ENCODE measurements around the gene TMA7B. TPM values are rescaled to one million over a fixed set of nuclear protein-coding genes. Genes with fewer than 3 reads are reported as not detected.

The TMA7B gene
- total RNA-seq, 6 experiments from 2014 or later = 0.20 TPM; not detected in 5

DNA sequence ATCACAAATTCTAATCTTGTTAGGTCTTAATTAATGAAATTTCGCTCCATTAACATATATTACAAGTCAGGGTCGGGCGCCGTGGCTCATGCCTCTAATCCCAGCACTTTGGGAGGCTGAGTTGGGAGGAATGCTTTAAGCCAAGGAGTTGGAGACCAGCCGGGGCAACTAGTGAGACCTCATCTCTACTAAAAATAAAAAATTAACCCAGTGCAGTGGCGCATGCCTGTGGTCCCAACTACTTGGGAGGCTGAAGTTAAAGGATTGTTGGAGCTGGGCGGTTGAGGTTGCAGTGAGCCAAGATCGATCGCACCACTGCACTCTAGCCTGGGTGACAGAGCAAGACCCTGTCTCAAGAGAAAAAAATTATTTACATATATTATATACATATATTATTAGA lies 1.9 kb downstream of the TMA7B start:
- Histone ChIP-seq H3K4me3 (no peak overlapping the region), H3K4me1 (peaks cover 0 to 3% (median 0%) of the 10 kb centered on the region in 4 donors), H3K36me3 (no peaks in the 10 kb centered on the region), H3K27me3 (no peaks in the 10 kb centered on the region), H3K27ac (no peak overlapping the region), H3K9me3 (no peaks in the 10 kb centered on the region)
- intact Hi-C loops (cut with DNase I) = no loop called here
- ATAC-seq (no peak), DNase-seq (no peak)
- no peak for TF ChIP-seq POLR2A (IDR thresholded peaks at IDR 0.05)
- TF ChIP-seq, protein P1, sequence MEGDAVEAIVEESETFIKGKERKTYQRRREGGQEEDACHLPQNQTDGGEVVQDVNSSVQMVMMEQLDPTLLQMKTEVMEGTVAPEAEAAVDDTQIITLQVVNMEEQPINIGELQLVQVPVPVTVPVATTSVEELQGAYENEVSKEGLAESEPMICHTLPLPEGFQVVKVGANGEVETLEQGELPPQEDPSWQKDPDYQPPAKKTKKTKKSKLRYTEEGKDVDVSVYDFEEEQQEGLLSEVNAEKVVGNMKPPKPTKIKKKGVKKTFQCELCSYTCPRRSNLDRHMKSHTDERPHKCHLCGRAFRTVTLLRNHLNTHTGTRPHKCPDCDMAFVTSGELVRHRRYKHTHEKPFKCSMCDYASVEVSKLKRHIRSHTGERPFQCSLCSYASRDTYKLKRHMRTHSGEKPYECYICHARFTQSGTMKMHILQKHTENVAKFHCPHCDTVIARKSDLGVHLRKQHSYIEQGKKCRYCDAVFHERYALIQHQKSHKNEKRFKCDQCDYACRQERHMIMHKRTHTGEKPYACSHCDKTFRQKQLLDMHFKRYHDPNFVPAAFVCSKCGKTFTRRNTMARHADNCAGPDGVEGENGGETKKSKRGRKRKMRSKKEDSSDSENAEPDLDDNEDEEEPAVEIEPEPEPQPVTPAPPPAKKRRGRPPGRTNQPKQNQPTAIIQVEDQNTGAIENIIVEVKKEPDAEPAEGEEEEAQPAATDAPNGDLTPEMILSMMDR (IDR thresholded peaks at IDR 0.05) = no peak
- WGBS (ENCODE audit: insufficient coverage, low coverage, low lambda C conversion rate, missing lambda C conversion rate) = 90% methylated on average over 9 of the region's 9 CpGs

GRCh38 chr22:39965748-39966147 lies 5.6 kb downstream of the TMA7B start:
- peaks cover 0 to 18% (median 0%) of the 10 kb centered on the region in 4 donors for H3K4me1 ChIP-seq
- DNase-seq (no peak), ATAC-seq (peak in 1 of 4 donors; percentile 8)
- 81% methylated on average over 4 of the region's 5 CpGs for WGBS (ENCODE audit: insufficient coverage, low coverage, low lambda C conversion rate, missing lambda C conversion rate)
- TF ChIP-seq POLR2A (IDR thresholded peaks at IDR 0.05) = no peak
- TF ChIP-seq, protein P1 (IDR thresholded peaks at IDR 0.05) = no peak
- no peak overlapping the region for H3K27ac ChIP-seq
- intact Hi-C loops (cut with DNase I) = no loop called here
- H3K36me3 ChIP-seq = no peaks in the 10 kb centered on the region
- H3K9me3 ChIP-seq = no peaks in the 10 kb centered on the region
- no peak overlapping the region for H3K4me3 ChIP-seq
- no peaks in the 10 kb centered on the region for H3K27me3 ChIP-seq

DNA sequence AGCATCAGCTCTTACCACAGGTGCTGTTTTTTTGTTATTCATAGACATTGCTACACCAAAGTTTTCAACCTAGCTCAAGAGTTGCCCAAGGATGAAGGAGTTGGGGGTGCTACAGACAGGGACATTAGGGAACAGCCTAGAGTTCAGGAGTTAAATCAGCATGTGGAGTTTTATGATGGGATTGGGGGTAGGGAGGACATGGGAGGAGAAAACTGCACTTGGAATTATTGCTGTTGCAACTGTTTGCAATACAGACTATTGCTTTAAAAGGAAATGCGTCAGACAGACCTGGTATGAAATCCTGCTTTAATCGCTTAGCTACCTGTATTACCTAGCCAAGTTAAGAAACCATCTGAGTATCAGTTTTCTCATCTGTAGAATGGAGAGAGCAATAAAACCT lies 6.3 kb downstream of the TMA7B start:
- Histone ChIP-seq H3K4me3 (no peak overlapping the region), H3K36me3 (no peaks in the 10 kb centered on the region), H3K27me3 (no peaks in the 10 kb centered on the region), H3K27ac (peak overlapping the region in 1 of 3 donors; percentile 29), H3K4me1 (peaks cover 0 to 18% (median 0%) of the 10 kb centered on the region in 4 donors), H3K9me3 (no peaks in the 10 kb centered on the region)
- WGBS (ENCODE audit: insufficient coverage, low coverage, low lambda C conversion rate, missing lambda C conversion rate) = 29% methylated on average over 2 of the region's 2 CpGs
- ATAC-seq (peak in 3 of 4 donors; percentile 20 to 53 (median 32)), DNase-seq (no peak)
- intact Hi-C loops (cut with DNase I) = no loop called here
- TF ChIP-seq POLR2A (IDR thresholded peaks at IDR 0.05) = no peak
- TF ChIP-seq, protein P1 (IDR thresholded peaks at IDR 0.05) = no peak

DNA sequence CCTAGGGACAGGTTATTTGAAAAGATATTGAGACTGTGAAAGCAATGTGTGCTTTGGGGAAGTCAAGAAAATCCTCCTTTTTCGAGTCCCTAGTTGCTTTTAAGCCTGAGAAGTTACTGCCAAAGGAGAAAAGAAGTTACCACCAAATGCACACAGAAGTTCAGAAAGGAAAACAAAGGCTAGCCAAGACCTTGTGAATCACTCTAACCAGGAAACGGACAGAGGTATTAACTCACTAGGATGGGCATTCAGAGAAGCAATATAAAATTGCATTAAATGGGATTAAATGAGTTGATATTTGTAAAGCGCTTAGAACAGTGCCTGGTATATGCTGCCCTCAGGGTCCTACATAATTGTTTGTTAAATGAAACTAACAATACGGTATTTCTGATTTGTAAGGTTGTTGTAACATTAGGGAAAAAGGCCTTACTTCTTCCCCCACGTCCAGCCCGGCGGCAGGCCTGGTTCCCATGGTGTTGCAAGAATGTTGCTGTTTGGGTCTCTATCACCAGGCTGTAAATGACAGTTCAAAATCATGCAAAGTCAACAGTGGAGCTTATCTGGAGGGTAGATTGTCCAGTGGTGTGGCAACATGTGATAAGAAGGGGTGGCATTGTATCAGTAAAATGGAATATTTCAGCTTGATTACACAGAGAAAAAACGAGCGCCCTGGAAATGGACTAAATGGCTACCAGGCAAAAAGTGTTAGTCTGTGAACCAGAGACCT lies 7.1 kb downstream of the TMA7B start:
- Histone ChIP-seq H3K27me3 (no peaks in the 10 kb centered on the region), H3K4me1 (peaks cover 0 to 18% (median 0%) of the 10 kb centered on the region in 4 donors), H3K36me3 (no peaks in the 10 kb centered on the region), H3K4me3 (no peak overlapping the region), H3K27ac (peak overlapping the region; percentile 13 to 47 (median 29)), H3K9me3 (no peaks in the 10 kb centered on the region)
- peak; percentile 68 to 72 (median 69) for ATAC-seq
- TF ChIP-seq POLR2A (IDR thresholded peaks at IDR 0.05) = no peak
- WGBS (ENCODE audit: insufficient coverage, low coverage, low lambda C conversion rate, missing lambda C conversion rate) = 33% methylated on average over 9 of the region's 9 CpGs
- intact Hi-C loops (cut with DNase I) = no loop called here
- peak in 1 of 3 donors; percentile 53 for DNase-seq
